Activated CD4-positive, alpha-beta T cell treated with anti-CD3 and anti-CD28 coated beads for 36 hours (primary cell): ENCODE data around the gene PRKAA2. TPM values are rescaled to one million over a fixed set of nuclear protein-coding genes. Genes with fewer than 3 reads are reported as not detected.
A peak's percentile ranks its signal among the peaks of the same experiment; 100 is the strongest.
"Not testable (repeated sequence)": the region's sequence is repeated elsewhere in the genome, so short reads cannot be mapped to it uniquely, and the experiment has no call there.

Experiments used
- ATAC-seq: fragments of 200-7000 bp; cut with Tn5 transposase; one replicate; pipeline ENCODE4 v1.10.0; 2021; ENCODE audit warnings: mild to moderate bottlenecking, moderate library complexity
- CTCF ChIA-PET: fragments of 350-600 bp; sonication (Branson Sonifier 250); formaldehyde crosslinking; loops from one replicate; lab custom pipeline; 2021; ENCODE audit warnings: antibody characterized with exemption; lab: Charles Lee
- POLR2A ChIA-PET: fragments of 350-600 bp; sonication (Branson Sonifier 250); formaldehyde crosslinking; loops from one replicate; lab custom pipeline; 2021; ENCODE audit warnings: antibody characterized with exemption, inconsistent platforms; lab: Charles Lee
- DNase-seq: peaks from one replicate; pipeline ENCODE4 v3.0.0-alpha.2; 2020
- H3K27ac Mint-ChIP-seq: one replicate; pipeline ENCODE4 v1.8.0; 2021; ENCODE audit warnings: mixed read lengths
- H3K27me3 Mint-ChIP-seq: one replicate; pipeline ENCODE4 v1.8.0; 2021; ENCODE audit warnings: mixed read lengths
- H3K36me3 Mint-ChIP-seq: one replicate; pipeline ENCODE4 v1.8.0; 2021; ENCODE audit warnings: low read depth, mixed read lengths
- H3K4me1 Mint-ChIP-seq: one replicate; pipeline ENCODE4 v1.8.0; 2021; ENCODE audit warnings: mixed read lengths
- H3K4me3 Mint-ChIP-seq: one replicate; pipeline ENCODE4 v1.8.0; 2021; ENCODE audit warnings: mild to moderate bottlenecking, moderate library complexity, mixed read lengths
- H3K9me3 Mint-ChIP-seq: one replicate; pipeline ENCODE4 v1.8.0; 2021; ENCODE audit warnings: low read depth, mixed read lengths
- intact Hi-C, 2 experiments: fragments of 100-400 bp; cut with DNase I in 1 of 2; cut with micrococcal nuclease in 1 of 2; formaldehyde crosslinking; loops; one replicate each; pipeline versions ENCODE4 v1.14.2 to v1.15.1; 2022 to 2024; cut with DNase I, micrococcal nuclease
- total RNA-seq, 2 experiments: library from RNA; stranded (reverse); gene quantifications; one replicate each; pipeline ENCODE4 v1.2.3, GENCODE V29; 2021

The PRKAA2 gene
- under 1 TPM in 1 of 2 experiments, not detected in 1; 0.02 TPM for total RNA-seq

DNA sequence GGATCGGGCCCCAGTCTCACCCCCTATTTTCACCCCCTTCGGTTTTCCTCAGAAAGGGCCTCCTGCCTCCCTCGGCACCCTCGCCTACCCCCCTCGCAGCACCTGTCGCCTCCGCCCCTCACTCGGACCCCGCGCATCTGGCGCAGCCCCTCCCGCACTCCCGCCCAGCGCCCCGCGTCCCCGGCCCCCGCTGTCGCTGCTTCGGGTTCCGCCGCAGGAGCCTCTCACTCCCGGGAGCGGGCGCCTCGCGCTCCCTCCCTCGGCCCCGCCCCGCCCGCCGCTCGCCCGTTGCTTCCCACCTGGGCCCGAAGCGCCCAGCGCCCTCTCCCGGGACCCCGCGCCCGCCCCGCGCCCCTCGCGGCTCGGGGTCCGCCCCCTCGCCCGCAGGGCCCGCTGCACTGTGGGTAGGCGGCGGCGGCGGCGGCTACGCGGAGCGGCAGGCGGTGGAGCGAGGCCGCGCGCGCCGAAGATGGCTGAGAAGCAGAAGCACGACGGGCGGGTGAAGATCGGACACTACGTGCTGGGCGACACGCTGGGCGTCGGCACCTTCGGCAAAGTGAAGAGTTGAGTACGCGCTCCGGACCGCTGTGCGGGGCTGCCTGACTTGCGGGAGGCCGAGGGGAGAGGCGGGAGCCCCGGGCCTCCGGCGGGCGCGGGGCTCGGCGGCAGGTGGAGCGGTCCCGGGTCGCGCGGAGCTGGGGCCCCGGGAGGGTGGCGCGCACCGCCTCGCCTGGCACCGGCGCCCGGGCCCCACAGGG lies at the start of gene PRKAA2:
TSS of gene PRKAA2 (plus strand) at position 396 of the 758 bp plus-strand sequence. CDS start at position 470, 74 bp downstream.
- H3K27me3 Mint-ChIP-seq: peaks cover 47% of the 10 kb centered on the region
- DNase-seq: peak; percentile 45

DNA sequence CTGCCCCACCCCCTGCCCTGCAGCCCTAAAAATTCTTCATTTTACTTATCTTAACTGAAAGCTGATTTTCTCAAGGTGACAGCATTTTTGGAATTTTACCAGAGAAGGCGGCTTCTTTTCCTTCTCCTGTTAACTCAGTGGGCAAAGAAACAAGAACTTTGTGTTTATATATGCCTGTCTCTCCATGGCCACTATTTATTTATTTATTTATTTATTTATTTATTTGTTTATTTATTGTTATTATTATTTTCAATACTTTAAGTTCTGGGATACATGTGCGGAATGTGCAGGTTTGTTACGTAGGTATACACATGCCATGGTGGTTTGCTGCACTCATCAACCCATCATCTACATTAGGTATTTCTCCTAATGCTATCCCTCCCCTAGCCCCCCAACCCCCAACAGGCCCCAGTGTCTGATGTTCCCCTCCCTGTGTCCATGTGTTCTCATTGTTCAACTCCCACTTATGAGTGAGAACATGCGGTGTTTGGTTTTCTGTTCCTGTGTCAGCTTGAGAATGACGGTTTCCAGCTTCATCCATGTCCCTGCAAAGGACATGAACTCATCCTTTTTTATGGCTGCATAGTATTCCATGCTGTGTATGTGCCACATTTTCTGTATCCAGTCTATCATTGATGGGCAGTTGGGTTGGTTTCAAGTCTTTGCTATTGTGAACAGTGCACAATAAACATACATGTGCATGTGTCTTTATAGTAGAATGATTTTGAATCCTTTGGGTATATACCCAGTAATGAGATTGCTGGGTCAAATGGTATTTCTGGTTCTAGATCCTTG lies 49.5 kb upstream of the PRKAA2 start:
- CTCF ChIA-PET, H3K4me1 Mint-ChIP-seq, H3K27me3 Mint-ChIP-seq, DNase-seq, intact Hi-C loops, H3K9me3 Mint-ChIP-seq, H3K4me3 Mint-ChIP-seq, POLR2A ChIA-PET, ATAC-seq, H3K36me3 Mint-ChIP-seq, H3K27ac Mint-ChIP-seq: not testable (repeated sequence)

More for the DNA sequence above, at the start of gene PRKAA2:
- ATAC-seq: peak; percentile 47
- intact Hi-C loops: no loop called here
- POLR2A ChIA-PET: no interaction called here
- H3K9me3 Mint-ChIP-seq: peaks cover 1% of the 10 kb centered on the region
- peak within 1 kb of the TSS; percentile 25 for H3K27ac Mint-ChIP-seq
- H3K36me3 Mint-ChIP-seq: peaks cover 2% of the 10 kb centered on the region
- CTCF ChIA-PET: no interaction called here
- peak within 1 kb of the TSS; percentile 3 for H3K4me3 Mint-ChIP-seq
- peaks cover 6% of the 10 kb centered on the region for H3K4me1 Mint-ChIP-seq

- H3K36me3 Mint-ChIP-seq, H3K4me3 Mint-ChIP-seq, POLR2A ChIA-PET, ATAC-seq, CTCF ChIA-PET, H3K27me3 Mint-ChIP-seq, H3K4me1 Mint-ChIP-seq, DNase-seq, H3K27ac Mint-ChIP-seq, intact Hi-C loops: not testable (repeated sequence)
- peaks cover 11% of the 10 kb centered on the region for H3K9me3 Mint-ChIP-seq
These were observed 35.0 kb upstream of the PRKAA2 start for GRCh38 chr1:56610097-56610496.

DNA sequence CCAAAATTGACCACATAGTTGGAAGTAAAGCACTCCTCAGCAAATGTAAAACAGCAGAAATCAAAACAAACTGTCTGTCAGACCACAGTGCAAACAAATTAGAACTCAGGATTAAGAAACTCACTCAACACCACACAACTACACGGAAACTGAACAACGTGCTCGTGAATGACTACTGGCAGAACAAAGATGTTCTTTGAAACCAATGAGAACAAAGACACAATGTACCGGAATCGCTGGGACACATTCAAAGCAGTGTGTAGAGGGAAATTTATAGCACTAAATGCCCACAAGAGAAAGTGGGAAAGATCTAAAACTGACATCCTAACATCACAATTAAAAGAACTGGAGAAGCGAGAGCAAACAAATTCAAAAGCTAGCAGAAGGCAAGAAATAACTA lies 34.3 kb upstream of the PRKAA2 start:
- intact Hi-C loops, H3K4me1 Mint-ChIP-seq, H3K27ac Mint-ChIP-seq, ATAC-seq, H3K36me3 Mint-ChIP-seq, H3K27me3 Mint-ChIP-seq, H3K4me3 Mint-ChIP-seq, DNase-seq, POLR2A ChIA-PET, CTCF ChIA-PET: not testable (repeated sequence)
- peaks cover 11% of the 10 kb centered on the region for H3K9me3 Mint-ChIP-seq

DNA sequence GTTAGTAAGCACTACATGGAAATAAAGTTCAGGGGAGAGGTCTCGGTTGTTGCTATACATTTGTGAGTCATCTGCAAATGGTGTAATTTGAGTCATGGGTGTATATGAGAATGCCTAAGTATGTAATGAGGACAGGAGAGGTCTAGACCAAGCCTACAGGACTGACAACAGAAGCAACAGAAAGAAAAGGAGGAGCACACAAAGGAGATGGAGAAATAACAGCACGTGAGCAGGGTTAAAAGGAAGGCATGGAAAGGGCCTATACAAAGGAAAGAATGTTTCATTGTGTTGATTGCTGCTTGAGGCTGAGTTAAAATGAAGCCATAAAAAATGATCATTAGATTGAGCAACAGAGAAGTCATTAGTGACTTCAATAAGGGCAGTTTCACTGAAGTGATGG lies 28.0 kb upstream of the PRKAA2 start:
- Mint-ChIP-seq H3K36me3 (no peaks in the 10 kb centered on the region), H3K4me1 (no peaks in the 10 kb centered on the region), H3K27me3 (peaks cover 8% of the 10 kb centered on the region), H3K4me3 (no peak overlapping the region), H3K9me3 (peaks cover 8% of the 10 kb centered on the region), H3K27ac (no peak overlapping the region)
- CTCF ChIA-PET: no interaction called here
- DNase-seq (no peak), ATAC-seq (no peak)
- intact Hi-C loops: no loop called here
- POLR2A ChIA-PET: interaction anchor here (0.7 kb wide), 1 partner anchor 97 kb away, joined by 6 read pairs; no protein-coding TSS in a partner anchor

- peaks cover 8% of the 10 kb centered on the region for H3K27me3 Mint-ChIP-seq
- intact Hi-C loops: no loop called here
- DNase-seq (no peak), ATAC-seq (no peak)
- no peak overlapping the region for H3K4me3 Mint-ChIP-seq
- H3K9me3 Mint-ChIP-seq: no peaks in the 10 kb centered on the region
- no peaks in the 10 kb centered on the region for H3K4me1 Mint-ChIP-seq
- CTCF ChIA-PET: no interaction called here
- H3K36me3 Mint-ChIP-seq: no peaks in the 10 kb centered on the region
- no peak overlapping the region for H3K27ac Mint-ChIP-seq
- POLR2A ChIA-PET: no interaction called here
These were observed 19.2 kb upstream of the PRKAA2 start for GRCh38 chr1:56625819-56626440.

- Mint-ChIP-seq H3K4me3 (no peak overlapping the region), H3K4me1 (no peaks in the 10 kb centered on the region), H3K27me3 (peaks cover 8% of the 10 kb centered on the region), H3K27ac (no peak overlapping the region), H3K36me3 (no peaks in the 10 kb centered on the region), H3K9me3 (no peaks in the 10 kb centered on the region)
- ATAC-seq: no peak
- DNase-seq: no peak
- ChIA-PET POLR2A (no interaction called here), CTCF (no interaction called here)
- intact Hi-C loops: no loop called here
These were observed 18.6 kb upstream of the PRKAA2 start for GRCh38 chr1:56626546-56626945.

DNA sequence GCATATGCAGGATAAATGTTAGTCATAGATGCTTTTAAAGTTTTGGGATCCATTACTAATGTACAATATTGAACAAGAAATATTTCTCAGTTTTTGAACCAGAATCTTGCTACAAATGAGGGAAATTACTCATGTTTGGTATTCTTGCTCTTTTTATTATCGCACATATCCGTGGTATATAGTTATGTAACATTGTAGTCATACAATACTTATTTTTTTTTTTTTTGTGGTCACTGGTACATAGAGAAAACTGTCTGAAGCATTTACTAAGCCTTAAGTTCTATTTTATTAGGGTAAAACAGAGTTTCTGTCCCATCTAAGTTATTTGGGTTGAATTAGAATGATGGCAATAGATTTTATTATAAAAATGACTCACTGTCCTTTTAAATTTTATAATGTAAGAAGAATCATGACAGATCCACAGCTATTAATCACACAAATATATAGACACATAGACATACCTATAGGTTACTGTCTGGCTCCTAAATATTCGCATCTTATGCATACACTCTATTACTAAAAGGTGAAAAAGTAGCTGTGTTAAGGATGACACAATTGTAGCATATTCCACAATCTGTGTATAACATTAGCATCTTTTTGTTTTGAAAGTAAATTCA lies 18.0 kb upstream of the PRKAA2 start:
- POLR2A ChIA-PET: no interaction called here
- H3K36me3 Mint-ChIP-seq: no peaks in the 10 kb centered on the region
- intact Hi-C loops: no loop called here
- CTCF ChIA-PET: no interaction called here
- no peak overlapping the region for H3K4me3 Mint-ChIP-seq
- H3K9me3 Mint-ChIP-seq: no peaks in the 10 kb centered on the region
- H3K27me3 Mint-ChIP-seq: peaks cover 8% of the 10 kb centered on the region
- H3K27ac Mint-ChIP-seq: no peak overlapping the region
- DNase-seq (no peak), ATAC-seq (no peak)
- H3K4me1 Mint-ChIP-seq: no peaks in the 10 kb centered on the region

DNA sequence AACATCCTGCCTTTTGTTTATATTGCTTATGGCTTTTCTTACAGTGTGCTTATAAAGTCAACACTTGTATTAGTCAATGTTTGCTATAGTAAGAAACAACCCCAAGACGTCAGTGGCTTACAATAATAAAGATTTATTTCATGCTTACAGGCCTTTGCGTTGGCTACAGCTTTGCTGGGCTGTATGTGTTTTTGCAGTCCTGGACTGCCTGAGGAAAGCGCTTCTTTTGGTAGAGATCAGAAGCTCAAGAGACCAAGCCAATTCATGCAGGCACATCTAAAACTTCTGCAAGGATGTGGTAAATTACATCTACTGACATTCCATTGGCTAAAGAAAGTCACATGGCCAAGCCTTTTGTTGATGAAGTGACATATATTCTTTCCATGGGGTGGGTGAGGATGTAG lies 17.5 kb upstream of the PRKAA2 start:
- Mint-ChIP-seq H3K9me3 (no peaks in the 10 kb centered on the region), H3K27ac (no peak overlapping the region), H3K36me3 (no peaks in the 10 kb centered on the region), H3K27me3 (peaks cover 8% of the 10 kb centered on the region), H3K4me1 (no peaks in the 10 kb centered on the region), H3K4me3 (no peak overlapping the region)
- POLR2A ChIA-PET: no interaction called here
- intact Hi-C loops: no loop called here
- CTCF ChIA-PET: no interaction called here
- DNase-seq (no peak), ATAC-seq (no peak)

- intact Hi-C loops: no loop called here
- H3K36me3 Mint-ChIP-seq: no peaks in the 10 kb centered on the region
- no peak for DNase-seq
- no peaks in the 10 kb centered on the region for H3K4me1 Mint-ChIP-seq
- peaks cover 8% of the 10 kb centered on the region for H3K27me3 Mint-ChIP-seq
- no peak overlapping the region for H3K4me3 Mint-ChIP-seq
- ChIA-PET CTCF (interaction anchor here (0.6 kb wide), 1 partner anchor 21 kb away, joined by 3 read pairs; no protein-coding TSS in a partner anchor), POLR2A (no interaction called here)
- no peaks in the 10 kb centered on the region for H3K9me3 Mint-ChIP-seq
- H3K27ac Mint-ChIP-seq: no peak overlapping the region
- no peak for ATAC-seq
These were observed 14.3 kb upstream of the PRKAA2 start for GRCh38 chr1:56630786-56631185.

GRCh38 chr1:56631901-56632300 lies 13.2 kb upstream of the PRKAA2 start:
- H3K36me3 Mint-ChIP-seq: no peaks in the 10 kb centered on the region
- intact Hi-C loops: no loop called here
- no peak for ATAC-seq

More at GRCh38 chr1:56631901-56632300, 13.2 kb upstream of the PRKAA2 start:
- H3K9me3 Mint-ChIP-seq: no peaks in the 10 kb centered on the region
- H3K4me3 Mint-ChIP-seq: no peak overlapping the region
- no peak for DNase-seq
- H3K4me1 Mint-ChIP-seq: no peaks in the 10 kb centered on the region
- H3K27ac Mint-ChIP-seq: no peak overlapping the region
- POLR2A ChIA-PET: no interaction called here
- CTCF ChIA-PET: no interaction called here
- peaks cover 7% of the 10 kb centered on the region for H3K27me3 Mint-ChIP-seq
